GM12872 (cell line): ENCODE data around the gene LRRFIP1.
A peak's percentile ranks its signal among the peaks of the same experiment; 100 is the strongest.

ENCODE experiments used
- CTCF ChIP-seq: IDR thresholded peaks from 3 replicates; pipeline ENCODE4 v1.5.1; 2011; ENCODE audit warnings: low read depth, mild to moderate bottlenecking, low read length, moderate library complexity; ENCODE audit not compliant: insufficient read depth

Gene LRRFIP1

GRCh38 chr2:237612527-237613357 lies 14.6 kb upstream of the LRRFIP1 start:
- no peak for TF ChIP-seq CTCF

GRCh38 chr2:237613679-237614078 lies 13.7 kb upstream of the LRRFIP1 start:
- TF ChIP-seq CTCF: no peak

GRCh38 chr2:237614151-237614720 lies 13.2 kb upstream of the LRRFIP1 start:
- TF ChIP-seq CTCF: peak; percentile 29; the same call in 1 of the 3 replicates

- no peak for TF ChIP-seq CTCF
Measured at GRCh38 chr2:237615631-237616249, 11.6 kb upstream of the LRRFIP1 start.

- TF ChIP-seq CTCF: no peak
Measured at GRCh38 chr2:237616373-237616733, 11.0 kb upstream of the LRRFIP1 start.

- no peak for TF ChIP-seq CTCF
Measured at GRCh38 chr2:237616734-237617586, 10.4 kb upstream of the LRRFIP1 start.

- TF ChIP-seq CTCF: no peak
Measured at GRCh38 chr2:237617587-237617982, 9.8 kb upstream of the LRRFIP1 start.
